HCT116 (cell line): Measurements from ENCODE around the gene DOCK4. TPM values are rescaled to one million over a fixed set of nuclear protein-coding genes. Genes with fewer than 3 reads are reported as not detected.

ENCODE experiments used
- ATAC-seq: fragments of 200-7000 bp; cut with Tn5 transposase; 2 replicates; pipeline ENCODE4 v1.9.1; 2020; ENCODE audit warnings: mild to moderate bottlenecking, moderate library complexity
- BruUV-seq: library from RNA; stranded (reverse); fragments of 400-500 nt; replicated peaks from 2 replicates; lab custom pipeline; 2021; lab: Mats Ljungman, UMichigan
- CTCF ChIA-PET: fragments of 300-600 bp; sonication (Branson Sonifier 250); formaldehyde crosslinking; loops from one replicate; lab custom pipeline; 2021; ENCODE audit warnings: antibody characterized with exemption; lab: Charles Lee
- POLR2A ChIA-PET: fragments of 300-600, 350-600 bp; sonication (Branson Sonifier 250); formaldehyde crosslinking; loops from one replicate; lab custom pipeline; 2021; ENCODE audit warnings: antibody characterized with exemption; lab: Charles Lee
- RAD21 ChIA-PET, 2 experiments: fragments of 300-600 bp; sonication (Branson Sonifier 250); formaldehyde crosslinking; loops; one replicate each; lab custom pipeline; 2023; ENCODE audit warnings: low total read pairs in 2 of 2; ENCODE audit not compliant: uncharacterized antibody in 2 of 2, unreplicated experiment in 2 of 2, low non-redundant PET in 1 of 2; lab: Charles Lee
- DNase-seq: peaks from one replicate; pipeline ENCODE4 v3.0.0-alpha.2; 2010; ENCODE audit warnings: low read depth, low spot score
- H2AFZ ChIP-seq: fragments of 200-600 bp; shearing (Covaris generic), sonication (generic); 2 replicates; pipeline ENCODE4 v1.6.1; 2017; ENCODE audit warnings: low read depth, mixed run types, mixed read lengths, antibody characterized with exemption, low read length; ENCODE audit not compliant: poor library complexity, severe bottlenecking
- H3K27ac ChIP-seq: 2 replicates; pipeline ENCODE4 v1.5.1; 2012; ENCODE audit warnings: low read depth, low read length
- H3K27me3 ChIP-seq: fragments of 200-600 bp; sonication (generic); 2 replicates; pipeline ENCODE4 v1.6.1; 2016; ENCODE audit warnings: mixed run types, low read length, mixed read lengths; ENCODE audit not compliant: insufficient read depth
- H3K36me3 ChIP-seq, 2 experiments: fragments of 200-500 bp in 1 of 2; fragments of 200-600 bp in 1 of 2; sonication (Bioruptor generic) in 1 of 2; sonication (generic) in 1 of 2; 2 replicates each; pipeline versions ENCODE4 v1.5.1 to v1.6.1; 2014 to 2016; ENCODE audit warnings: low read length in 2 of 2, inconsistent platforms in 1 of 2, mixed read lengths in 1 of 2, mixed run types in 1 of 2; ENCODE audit not compliant: insufficient read depth in 2 of 2, control insufficient read depth in 1 of 2
- H3K4me1 ChIP-seq, 2 experiments: fragments of 200-600 bp in 1 of 2; sonication (generic) in 1 of 2; 2 replicates each; pipeline versions ENCODE4 v1.5.1 to v1.6.1; 2012 to 2017; ENCODE audit warnings: low read length in 2 of 2, inconsistent platforms in 1 of 2, mild to moderate bottlenecking in 1 of 2, mixed read lengths in 1 of 2, mixed run types in 1 of 2, moderate library complexity in 1 of 2; ENCODE audit not compliant: insufficient read depth in 2 of 2, control insufficient read depth in 1 of 2
- H3K4me2 ChIP-seq: fragments of 200-600 bp; sonication (generic); 2 replicates; pipeline ENCODE4 v1.6.1; 2017; ENCODE audit warnings: mixed run types, low read length, mixed read lengths
- H3K4me3 ChIP-seq, 2 experiments: fragments of 200-600 bp in 1 of 2; sonication (generic) in 1 of 2; replicated peaks in 1 of 2; 2 replicates each; pipeline ENCODE4 v1.5.1; 2011 to 2016; ENCODE audit warnings: low read length in 2 of 2, control low read depth in 1 of 2, low read depth in 1 of 2, mild to moderate bottlenecking in 1 of 2, mixed read lengths in 1 of 2, mixed run types in 1 of 2
- H3K79me2 ChIP-seq: fragments of 200-600 bp; sonication (generic); 2 replicates; pipeline ENCODE4 v1.6.1; 2017; ENCODE audit warnings: mild to moderate bottlenecking, mixed run types, low read length, moderate library complexity, mixed read lengths; ENCODE audit not compliant: insufficient read depth
- H3K9ac ChIP-seq: fragments of 200-600 bp; sonication (generic); 2 replicates; pipeline ENCODE4 v1.6.1; 2016; ENCODE audit warnings: low read length, mixed read lengths
- H3K9me2 ChIP-seq: fragments of 200-600 bp; sonication (generic), shearing (Covaris generic); 2 replicates; pipeline ENCODE4 v1.6.1; 2017; ENCODE audit warnings: mixed run types, mild to moderate bottlenecking, moderate library complexity; ENCODE audit not compliant: insufficient read depth
- H3K9me3 ChIP-seq, 2 experiments: fragments of 200-500 bp in 1 of 2; fragments of 200-600 bp in 1 of 2; sonication (Bioruptor generic) in 1 of 2; sonication (generic) in 1 of 2; 2 replicates each; pipeline ENCODE4 v1.6.1; 2014 to 2017; ENCODE audit warnings: low read length in 2 of 2, mixed read lengths in 2 of 2, inconsistent platforms in 1 of 2, low read depth in 1 of 2, mild to moderate bottlenecking in 1 of 2, mixed run types in 1 of 2, moderate library complexity in 1 of 2; ENCODE audit not compliant: control insufficient read depth in 1 of 2, insufficient read depth in 1 of 2
- H4K20me1 ChIP-seq: fragments of 200-600 bp; sonication (generic), shearing (Covaris generic); 2 replicates; pipeline ENCODE4 v1.6.1; 2017; ENCODE audit warnings: mixed run types, mild to moderate bottlenecking, moderate library complexity; ENCODE audit not compliant: insufficient read depth
- CEBPB ChIP-seq: IDR thresholded peaks from 2 replicates; pipeline ENCODE4 v1.6.1; 2012; ENCODE audit warnings: low read depth
- CTCF ChIP-seq, 3 experiments: fragments of 200-600 bp in 1 of 3; sonication (generic) in 1 of 3; IDR thresholded peaks in 2 of 3; conservative IDR thresholded peaks in 1 of 3; 2 replicates each; pipeline ENCODE4 v1.5.1; 2012 to 2017; ENCODE audit warnings: low read depth in 2 of 3, low read length in 2 of 3, antibody characterized with exemption in 1 of 3, borderline replicate concordance in 1 of 3, control low read depth in 1 of 3, mild to moderate bottlenecking in 1 of 3, mixed read lengths in 1 of 3, mixed run types in 1 of 3, moderate library complexity in 1 of 3; ENCODE audit not compliant: insufficient read depth in 1 of 3
- ELF1 ChIP-seq: IDR thresholded peaks from 2 replicates; pipeline ENCODE4 v1.6.1; 2012; ENCODE audit warnings: low read depth, borderline replicate concordance
- EZH2phosphoT487 ChIP-seq: fragments of 200-600 bp; IDR thresholded peaks from 2 replicates; pipeline ENCODE4 v1.6.1; 2018; ENCODE audit warnings: antibody characterized with exemption, borderline replicate concordance
- SP1 ChIP-seq: IDR thresholded peaks from 2 replicates; pipeline ENCODE4 v1.6.1; 2012; ENCODE audit warnings: low read depth
- SRF ChIP-seq: IDR thresholded peaks from 2 replicates; pipeline ENCODE4 v1.6.1; 2012; ENCODE audit warnings: low read depth
- ZBTB33 ChIP-seq: IDR thresholded peaks from 2 replicates; pipeline ENCODE4 v1.6.1; 2011; ENCODE audit warnings: mild to moderate bottlenecking, low read length, moderate library complexity; ENCODE audit not compliant: insufficient replicate concordance; ENCODE audit errors: extremely low read depth
- ZFX ChIP-seq: fragments of 450-650 bp; IDR thresholded peaks from 2 replicates; pipeline ENCODE4 v1.6.1; 2017
- intact Hi-C: fragments of 100-400 bp; cut with micrococcal nuclease; formaldehyde crosslinking; loops from 2 replicates; pipeline ENCODE4 v1.10.0; 2022
- total RNA-seq: library from RNA; stranded (reverse); gene quantifications from one replicate; pipeline ENCODE4 v1.2.1, GENCODE V29; 2021; ENCODE audit not compliant: unreplicated experiment

DOCK4 gene
- total RNA-seq, 1 experiment from 2014 or later = 2.2 TPM

- TF ChIP-seq CTCF (IDR thresholded peaks at IDR 0.05 in 2 of 3, conservative IDR thresholded peaks at IDR 0.05 in 1 of 3; ENCODE audit: borderline replicate concordance in 1 of 3, insufficient read depth in 1 of 3, low read depth in 2 of 3, low read length in 2 of 3) = no peak
- TF ChIP-seq SP1 = no peak
- TF ChIP-seq ELF1 = no peak
- no peak for TF ChIP-seq ZFX
- no peak for TF ChIP-seq CEBPB
- no peak for TF ChIP-seq SRF
- TF ChIP-seq EZH2phosphoT487 = no peak
- TF ChIP-seq ZBTB33 = no peak
- POLR2A ChIA-PET = no interaction called here
- DNase-seq (no peak), ATAC-seq (no peak)
- CTCF ChIA-PET = no interaction called here
- no peaks in the 10 kb centered on the region for H3K9me2 ChIP-seq
- H3K27me3 ChIP-seq = 0 out of 2 replicates have a peak, but pooled peaks cover 3% of the 10 kb centered on the region
- H2AFZ ChIP-seq = no peak overlapping the region
- RAD21 ChIA-PET = no interaction called here
- no TSS peak for BruUV-seq
- no peak overlapping the region for H3K9ac ChIP-seq
- H3K79me2 ChIP-seq = no peaks in the 10 kb centered on the region
- intact Hi-C loops = no loop called here
- H3K4me2 ChIP-seq = no peak overlapping the region
- H3K4me1 ChIP-seq = no peaks in the 10 kb centered on the region
- no peak overlapping the region for H3K27ac ChIP-seq
- H3K4me3 ChIP-seq = no peak overlapping the region
- no peaks in the 10 kb centered on the region for H3K9me3 ChIP-seq
- H3K36me3 ChIP-seq = no peaks in the 10 kb centered on the region
- no peaks in the 10 kb centered on the region for H4K20me1 ChIP-seq
Measured at GRCh38 chr7:112185005-112185834, 21.0 kb downstream of the DOCK4 start.
